HepG2 (cell line): ENCODE results near the gene TMEM61. TPM values are rescaled to one million over a fixed set of nuclear protein-coding genes. Genes with fewer than 3 reads are reported as not detected.

Experiments used
- AHDC1 ChIP-seq: sonication (generic); formaldehyde crosslinking; IDR thresholded peaks from 2 replicates; pipeline ENCODE4 v1.5.1; 2020; ENCODE audit warnings: mild to moderate bottlenecking, missing genetic modification reagents, borderline replicate concordance
- KAT8 ChIP-seq: IDR thresholded peaks from 2 replicates; pipeline ENCODE4 v1.6.1; 2016; ENCODE audit warnings: missing genetic modification reagents, missing compliant biosample characterization
- MED13 ChIP-seq: sonication (generic); formaldehyde crosslinking; IDR thresholded peaks from 2 replicates; pipeline ENCODE4 v1.5.0; 2020; ENCODE audit warnings: missing genetic modification reagents
- MTF2 ChIP-seq: sonication (generic); formaldehyde crosslinking; IDR thresholded peaks from 2 replicates; pipeline ENCODE4 v1.5.0; 2020; ENCODE audit warnings: missing genetic modification reagents, borderline replicate concordance
- MXD3 ChIP-seq: IDR thresholded peaks from 2 replicates; pipeline ENCODE4 v1.6.1; 2016; ENCODE audit warnings: mild to moderate bottlenecking, missing biosample characterization, missing genetic modification reagents
- RAD51 ChIP-seq: fragments of 450-650 bp; IDR thresholded peaks from 2 replicates; pipeline ENCODE4 v1.6.1; 2016; ENCODE audit warnings: borderline replicate concordance
- SPEN ChIP-seq: sonication (generic); formaldehyde crosslinking; IDR thresholded peaks from 2 replicates; pipeline ENCODE4 v1.5.1; 2020; ENCODE audit warnings: low read depth, mild to moderate bottlenecking, missing genetic modification reagents
- WIZ ChIP-seq: sonication (generic); formaldehyde crosslinking; IDR thresholded peaks from 2 replicates; pipeline ENCODE4 v1.5.1; 2020; ENCODE audit warnings: mild to moderate bottlenecking, missing genetic modification reagents
- XRCC5 ChIP-seq: fragments of 200-400 bp; formaldehyde crosslinking; optimal IDR thresholded peaks from 2 replicates; pipeline ENCODE3; 2017; ENCODE audit warnings: mild to moderate bottlenecking, low read length
- ZBTB7B ChIP-seq: sonication (generic); formaldehyde crosslinking; IDR thresholded peaks from 2 replicates; pipeline ENCODE4 v1.4.0; 2020; ENCODE audit warnings: missing genetic modification reagents
- ZGPAT ChIP-seq: IDR thresholded peaks from 2 replicates; pipeline ENCODE4 v1.6.1; 2016; ENCODE audit warnings: mild to moderate bottlenecking
- ZHX1 ChIP-seq: sonication (generic); formaldehyde crosslinking; IDR thresholded peaks from 2 replicates; pipeline ENCODE4 v1.8.1; 2022; ENCODE audit warnings: low read depth, mild to moderate bottlenecking, missing genetic modification reagents
- ZNF350 ChIP-seq: sonication (generic); formaldehyde crosslinking; IDR thresholded peaks from 2 replicates; pipeline ENCODE4 v1.4.0; 2020; ENCODE audit warnings: mild to moderate bottlenecking, low read depth, missing genetic modification reagents, borderline replicate concordance
- ZNF430 ChIP-seq: sonication (generic); formaldehyde crosslinking; IDR thresholded peaks from 2 replicates; pipeline ENCODE4 v1.9.0; 2021; ENCODE audit warnings: mild to moderate bottlenecking, missing genetic modification reagents
- ZNF468 ChIP-seq: sonication (generic); formaldehyde crosslinking; IDR thresholded peaks from 2 replicates; pipeline ENCODE4 v1.8.0; 2022; ENCODE audit warnings: mild to moderate bottlenecking, moderate library complexity, missing genetic modification reagents
- ZNF543 ChIP-seq: sonication (generic); formaldehyde crosslinking; IDR thresholded peaks from 2 replicates; pipeline ENCODE4 v1.4.0; 2020; ENCODE audit warnings: mild to moderate bottlenecking, missing genetic modification reagents
- ZNF644 ChIP-seq: IDR thresholded peaks from 2 replicates; pipeline ENCODE4 v1.6.1; 2016; ENCODE audit warnings: low read depth
- ZNF761 ChIP-seq: sonication (generic); formaldehyde crosslinking; conservative IDR thresholded peaks from 2 replicates; pipeline ENCODE4 v1.4.0; 2020; ENCODE audit warnings: mild to moderate bottlenecking, missing genetic modification reagents
- ZNF816 ChIP-seq: sonication (generic); formaldehyde crosslinking; IDR thresholded peaks from 2 replicates; pipeline ENCODE4 v1.8.0; 2022; ENCODE audit warnings: missing genetic modification reagents, mild to moderate bottlenecking, borderline replicate concordance
- polyA plus RNA-seq, 8 experiments: library from polyadenylated mRNA; depleted of rRNA in 3 of 8; stranded (reverse) in 7 of 8; unstranded in 1 of 8; fragments of >200 nt; fragmentation: Illumina TruSeq in 4 of 8; extraction: Trizol in 4 of 8; gene quantifications; 2 replicates each; pipeline versions ENCODE4 v1.2.1 to v1.2.3, GENCODE V29; 2011 to 2016; ENCODE audit warnings: low read depth in 4 of 8, missing spikeins in 1 of 8, mixed read lengths in 1 of 8; ENCODE audit not compliant: insufficient read depth in 1 of 8
- total RNA-seq, 5 experiments: library from RNA; depleted of rRNA; stranded (reverse); fragments of >200 nt; fragmentation: Illumina TruSeq; extraction: Trizol; gene quantifications; 2 replicates each; pipeline ENCODE4 v1.2.3, GENCODE V29; 2016; ENCODE audit warnings: low read depth in 1 of 5

The TMEM61 gene
- total and polyA plus RNA-seq, 2 of the 13 experiments (the other 11 are each of a cell fraction or from before 2014, with no cell fraction given) = not detected

- TF ChIP-seq ZNF468 (CRISPR knock-in tag) (0 out of 2 replicates have a peak, but pooled peaks have one; percentile 28), SPEN (0 out of 2 replicates have a peak, but pooled peaks have one; percentile 22), RAD51 (no peak), MED13 (no peak), MTF2 (CRISPR knock-in tag) (no peak), ZNF350 (CRISPR knock-in tag) (peak; percentile 46; the same call in 1 of the 2 replicates), AHDC1 (peak; percentile 53; the same call in 1 of the 2 replicates), KAT8 (CRISPR knock-in tag) (peak; percentile 75), ZNF816 (CRISPR knock-in tag) (0 out of 2 replicates have a peak, but pooled peaks have one; percentile 39), MXD3 (CRISPR knock-in tag) (no peak), ZHX1 (CRISPR knock-in tag) (peak; percentile 46; the same call in 1 of the 2 replicates), WIZ (CRISPR knock-in tag) (0 out of 2 replicates have a peak, but pooled peaks have one; percentile 37), ZBTB7B (CRISPR knock-in tag) (0 out of 2 replicates have a peak, but pooled peaks have one; percentile 15), ZNF761 (CRISPR knock-in tag) (0 out of 2 replicates have a peak, but pooled peaks have one; percentile 40), ZGPAT (CRISPR knock-in tag) (0 out of 2 replicates have a peak, but pooled peaks have one; percentile 45), XRCC5 (peak; percentile 65), ZNF644 (no peak; the same call in 1 of the 2 replicates), ZNF430 (CRISPR knock-in tag) (0 out of 2 replicates have a peak, but pooled peaks have one; percentile 40), ZNF543 (CRISPR knock-in tag) (peak; percentile 64; the same call in 1 of the 2 replicates)
Measured at GRCh38 chr1:54950369-54951163, 29.9 kb upstream of the TMEM61 start (continued).
